HepG2 (cell line): ENCODE results near the gene MAN2C1. TPM values are rescaled to one million over a fixed set of nuclear protein-coding genes. Genes with fewer than 3 reads are reported as not detected.

Source experiments
- ELF1 ChIP-seq: sonication (generic); formaldehyde crosslinking; IDR thresholded peaks from 2 replicates; pipeline ENCODE4 v1.4.0; 2020; ENCODE audit warnings: missing genetic modification reagents
- HNF4A ChIP-seq: sonication (generic); formaldehyde crosslinking; IDR thresholded peaks from 2 replicates; pipeline ENCODE4 v1.4.0; 2020; ENCODE audit warnings: missing genetic modification reagents
- MED1 ChIP-seq: sonication (generic); formaldehyde crosslinking; IDR thresholded peaks from 2 replicates; pipeline ENCODE4 v1.4.0; 2020; ENCODE audit warnings: missing genetic modification reagents
- NONO ChIP-seq, 2 experiments: fragments of 450-650 bp in 1 of 2; sonication (generic) in 1 of 2; formaldehyde crosslinking in 1 of 2; IDR thresholded peaks in 1 of 2; conservative IDR thresholded peaks in 1 of 2; 2 replicates each; pipeline versions ENCODE4 v1.6.1 to v1.8.0; 2017 to 2022; ENCODE audit warnings: mild to moderate bottlenecking in 1 of 2, missing genetic modification reagents in 1 of 2, moderate library complexity in 1 of 2
- SALL1 ChIP-seq: sonication (generic); formaldehyde crosslinking; IDR thresholded peaks from 2 replicates; pipeline ENCODE4 v1.8.0; 2022; ENCODE audit warnings: mild to moderate bottlenecking, missing genetic modification reagents
- SOX6 ChIP-seq, 2 experiments: fragments of 450-650 bp in 1 of 2; sonication (generic) in 1 of 2; formaldehyde crosslinking in 1 of 2; IDR thresholded peaks; 2 replicates each; pipeline versions ENCODE4 v1.4.0 to v1.6.1; 2017 to 2020; ENCODE audit warnings: antibody characterized with exemption in 1 of 2, mild to moderate bottlenecking in 1 of 2, missing genetic modification reagents in 1 of 2
- SRSF1 ChIP-seq: fragments of 200-400 bp; formaldehyde crosslinking; optimal IDR thresholded peaks from 2 replicates; pipeline ENCODE3; 2017; ENCODE audit warnings: mild to moderate bottlenecking, low read depth, low read length, moderate library complexity
- ZBTB7A ChIP-seq: sonication (generic); formaldehyde crosslinking; IDR thresholded peaks from 2 replicates; pipeline ENCODE4 v1.8.0; 2022; ENCODE audit warnings: mild to moderate bottlenecking, missing genetic modification reagents
- ZC3H13 ChIP-seq: sonication (generic); formaldehyde crosslinking; IDR thresholded peaks from 2 replicates; pipeline ENCODE4 v1.8.1; 2023; ENCODE audit warnings: mild to moderate bottlenecking, missing genetic modification reagents, moderate library complexity
- ZNF768 ChIP-seq: sonication (generic); formaldehyde crosslinking; IDR thresholded peaks from 2 replicates; pipeline ENCODE4 v1.4.0; 2020; ENCODE audit warnings: missing genetic modification reagents
- ZSCAN29 ChIP-seq: sonication (generic); formaldehyde crosslinking; conservative IDR thresholded peaks from 2 replicates; pipeline ENCODE4 v1.4.0; 2020; ENCODE audit warnings: mild to moderate bottlenecking, missing genetic modification reagents
- ZSCAN9 ChIP-seq: IDR thresholded peaks from 2 replicates; pipeline ENCODE4 v1.6.1; 2016; ENCODE audit warnings: borderline replicate concordance
- polyA plus RNA-seq, 8 experiments: library from polyadenylated mRNA; depleted of rRNA in 3 of 8; stranded (reverse) in 7 of 8; unstranded in 1 of 8; fragments of >200 nt; fragmentation: Illumina TruSeq in 4 of 8; extraction: Trizol in 4 of 8; gene quantifications; 2 replicates each; pipeline versions ENCODE4 v1.2.1 to v1.2.3, GENCODE V29; 2011 to 2016; ENCODE audit warnings: low read depth in 4 of 8, missing spikeins in 1 of 8, mixed read lengths in 1 of 8; ENCODE audit not compliant: insufficient read depth in 1 of 8
- total RNA-seq, 5 experiments: library from RNA; depleted of rRNA; stranded (reverse); fragments of >200 nt; fragmentation: Illumina TruSeq; extraction: Trizol; gene quantifications; 2 replicates each; pipeline ENCODE4 v1.2.3, GENCODE V29; 2016; ENCODE audit warnings: low read depth in 1 of 5
- TF ChIP-seq, protein P1 (sequence below): sonication (generic); formaldehyde crosslinking; IDR thresholded peaks from 2 replicates; pipeline ENCODE4 v1.4.0; 2020; ENCODE audit warnings: missing genetic modification reagents
- TF ChIP-seq, protein P2 (sequence below): sonication (generic); formaldehyde crosslinking; IDR thresholded peaks from 2 replicates; pipeline ENCODE4 v1.4.0; 2020; ENCODE audit warnings: missing genetic modification reagents
- TF ChIP-seq, protein P3 (sequence below): sonication (generic); formaldehyde crosslinking; IDR thresholded peaks from 2 replicates; pipeline ENCODE4 v1.9.0; 2022; ENCODE audit warnings: missing genetic modification reagents, mild to moderate bottlenecking, borderline replicate concordance
- TF ChIP-seq, protein P4 (sequence below): sonication (generic); formaldehyde crosslinking; IDR thresholded peaks from 2 replicates; pipeline ENCODE4 v1.4.0; 2020; ENCODE audit warnings: mild to moderate bottlenecking, missing genetic modification reagents
- TF ChIP-seq, protein P5 (sequence below): sonication (generic); formaldehyde crosslinking; IDR thresholded peaks from 2 replicates; pipeline ENCODE4 v1.5.0; 2020; ENCODE audit warnings: missing genetic modification reagents

Gene MAN2C1
- total and polyA plus RNA-seq, 2 of the 13 experiments (the other 11 are each of a cell fraction or from before 2014, with no cell fraction given) = 62.6 to 71.0 TPM

DNA sequence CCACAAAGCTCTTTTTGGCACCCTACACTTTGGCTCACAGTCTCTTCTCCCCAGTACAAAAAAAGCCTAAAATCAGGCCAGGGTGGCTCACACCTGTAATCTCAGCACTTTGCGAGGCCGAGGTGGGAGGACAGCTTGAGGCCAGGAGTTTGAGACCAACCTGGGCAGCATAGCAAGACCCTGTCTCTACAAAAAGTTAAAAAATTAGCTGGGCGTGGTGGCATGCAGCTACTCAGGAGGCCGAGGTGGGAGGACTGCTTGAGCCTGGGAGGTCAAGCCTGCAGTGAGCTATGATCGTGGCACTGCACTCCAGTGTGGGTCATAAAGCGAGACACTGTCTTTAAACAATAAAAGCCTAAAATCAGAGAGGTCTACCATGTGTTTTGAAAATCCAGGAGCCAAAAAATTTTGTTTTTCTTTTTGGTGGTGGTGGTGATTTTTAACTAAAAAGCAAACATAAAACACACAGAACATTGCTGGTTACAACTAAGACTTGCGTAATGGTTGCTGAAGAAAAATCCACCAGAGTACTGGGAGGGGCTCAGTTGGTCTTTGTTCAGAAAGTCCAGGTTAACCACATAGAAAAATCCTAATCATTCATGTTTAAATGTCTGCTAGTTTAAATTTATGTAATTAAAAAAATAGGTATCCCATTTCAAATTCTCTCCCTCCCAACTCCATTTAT lies 1.6 kb upstream of the MAN2C1 start (continued):
- TF ChIP-seq, protein P1, sequence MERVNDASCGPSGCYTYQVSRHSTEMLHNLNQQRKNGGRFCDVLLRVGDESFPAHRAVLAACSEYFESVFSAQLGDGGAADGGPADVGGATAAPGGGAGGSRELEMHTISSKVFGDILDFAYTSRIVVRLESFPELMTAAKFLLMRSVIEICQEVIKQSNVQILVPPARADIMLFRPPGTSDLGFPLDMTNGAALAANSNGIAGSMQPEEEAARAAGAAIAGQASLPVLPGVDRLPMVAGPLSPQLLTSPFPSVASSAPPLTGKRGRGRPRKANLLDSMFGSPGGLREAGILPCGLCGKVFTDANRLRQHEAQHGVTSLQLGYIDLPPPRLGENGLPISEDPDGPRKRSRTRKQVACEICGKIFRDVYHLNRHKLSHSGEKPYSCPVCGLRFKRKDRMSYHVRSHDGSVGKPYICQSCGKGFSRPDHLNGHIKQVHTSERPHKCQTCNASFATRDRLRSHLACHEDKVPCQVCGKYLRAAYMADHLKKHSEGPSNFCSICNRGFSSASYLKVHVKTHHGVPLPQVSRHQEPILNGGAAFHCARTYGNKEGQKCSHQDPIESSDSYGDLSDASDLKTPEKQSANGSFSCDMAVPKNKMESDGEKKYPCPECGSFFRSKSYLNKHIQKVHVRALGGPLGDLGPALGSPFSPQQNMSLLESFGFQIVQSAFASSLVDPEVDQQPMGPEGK (CRISPR knock-in tag) = peak; percentile 15; the same call in 1 of the 2 replicates
- TF ChIP-seq, protein P2, sequence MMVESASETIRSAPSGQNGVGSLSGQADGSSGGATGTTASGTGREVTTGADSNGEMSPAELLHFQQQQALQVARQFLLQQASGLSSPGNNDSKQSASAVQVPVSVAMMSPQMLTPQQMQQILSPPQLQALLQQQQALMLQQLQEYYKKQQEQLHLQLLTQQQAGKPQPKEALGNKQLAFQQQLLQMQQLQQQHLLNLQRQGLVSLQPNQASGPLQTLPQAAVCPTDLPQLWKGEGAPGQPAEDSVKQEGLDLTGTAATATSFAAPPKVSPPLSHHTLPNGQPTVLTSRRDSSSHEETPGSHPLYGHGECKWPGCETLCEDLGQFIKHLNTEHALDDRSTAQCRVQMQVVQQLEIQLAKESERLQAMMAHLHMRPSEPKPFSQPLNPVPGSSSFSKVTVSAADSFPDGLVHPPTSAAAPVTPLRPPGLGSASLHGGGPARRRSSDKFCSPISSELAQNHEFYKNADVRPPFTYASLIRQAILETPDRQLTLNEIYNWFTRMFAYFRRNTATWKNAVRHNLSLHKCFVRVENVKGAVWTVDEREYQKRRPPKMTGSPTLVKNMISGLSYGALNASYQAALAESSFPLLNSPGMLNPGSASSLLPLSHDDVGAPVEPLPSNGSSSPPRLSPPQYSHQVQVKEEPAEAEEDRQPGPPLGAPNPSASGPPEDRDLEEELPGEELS (CRISPR knock-in tag) = peak; percentile 35; the same call in 1 of the 2 replicates
- TF ChIP-seq, protein P3, sequence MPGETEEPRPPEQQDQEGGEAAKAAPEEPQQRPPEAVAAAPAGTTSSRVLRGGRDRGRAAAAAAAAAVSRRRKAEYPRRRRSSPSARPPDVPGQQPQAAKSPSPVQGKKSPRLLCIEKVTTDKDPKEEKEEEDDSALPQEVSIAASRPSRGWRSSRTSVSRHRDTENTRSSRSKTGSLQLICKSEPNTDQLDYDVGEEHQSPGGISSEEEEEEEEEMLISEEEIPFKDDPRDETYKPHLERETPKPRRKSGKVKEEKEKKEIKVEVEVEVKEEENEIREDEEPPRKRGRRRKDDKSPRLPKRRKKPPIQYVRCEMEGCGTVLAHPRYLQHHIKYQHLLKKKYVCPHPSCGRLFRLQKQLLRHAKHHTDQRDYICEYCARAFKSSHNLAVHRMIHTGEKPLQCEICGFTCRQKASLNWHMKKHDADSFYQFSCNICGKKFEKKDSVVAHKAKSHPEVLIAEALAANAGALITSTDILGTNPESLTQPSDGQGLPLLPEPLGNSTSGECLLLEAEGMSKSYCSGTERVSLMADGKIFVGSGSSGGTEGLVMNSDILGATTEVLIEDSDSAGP (CRISPR knock-in tag) = 0 out of 2 replicates have a peak, but pooled peaks have one; percentile 33
- TF ChIP-seq SOX6 (IDR thresholded peaks at IDR 0.05) (no peak), SOX6 (CRISPR knock-in tag; IDR thresholded peaks at IDR 0.05) (peak; percentile 28; the same call in 1 of the 2 replicates), ZBTB7A (CRISPR knock-in tag) (no peak), MED1 (CRISPR knock-in tag) (peak; percentile 38), ZSCAN9 (no peak), SRSF1 (no peak), NONO (IDR thresholded peaks at IDR 0.05) (no peak), NONO (CRISPR knock-in tag; conservative IDR thresholded peaks at IDR 0.05) (0 out of 2 replicates have a peak, but pooled peaks have one; percentile 35), SALL1 (CRISPR knock-in tag) (no peak; the same call in 1 of the 2 replicates), ZNF768 (CRISPR knock-in tag) (peak; percentile 71; the same call in 1 of the 2 replicates), HNF4A (peak; percentile 52; the same call in 1 of the 2 replicates), ELF1 (CRISPR knock-in tag) (no peak), ZSCAN29 (CRISPR knock-in tag) (0 out of 2 replicates have a peak, but pooled peaks have one; percentile 42), ZC3H13 (CRISPR knock-in tag) (peak; percentile 49; the same call in 1 of the 2 replicates)
- TF ChIP-seq, protein P4, sequence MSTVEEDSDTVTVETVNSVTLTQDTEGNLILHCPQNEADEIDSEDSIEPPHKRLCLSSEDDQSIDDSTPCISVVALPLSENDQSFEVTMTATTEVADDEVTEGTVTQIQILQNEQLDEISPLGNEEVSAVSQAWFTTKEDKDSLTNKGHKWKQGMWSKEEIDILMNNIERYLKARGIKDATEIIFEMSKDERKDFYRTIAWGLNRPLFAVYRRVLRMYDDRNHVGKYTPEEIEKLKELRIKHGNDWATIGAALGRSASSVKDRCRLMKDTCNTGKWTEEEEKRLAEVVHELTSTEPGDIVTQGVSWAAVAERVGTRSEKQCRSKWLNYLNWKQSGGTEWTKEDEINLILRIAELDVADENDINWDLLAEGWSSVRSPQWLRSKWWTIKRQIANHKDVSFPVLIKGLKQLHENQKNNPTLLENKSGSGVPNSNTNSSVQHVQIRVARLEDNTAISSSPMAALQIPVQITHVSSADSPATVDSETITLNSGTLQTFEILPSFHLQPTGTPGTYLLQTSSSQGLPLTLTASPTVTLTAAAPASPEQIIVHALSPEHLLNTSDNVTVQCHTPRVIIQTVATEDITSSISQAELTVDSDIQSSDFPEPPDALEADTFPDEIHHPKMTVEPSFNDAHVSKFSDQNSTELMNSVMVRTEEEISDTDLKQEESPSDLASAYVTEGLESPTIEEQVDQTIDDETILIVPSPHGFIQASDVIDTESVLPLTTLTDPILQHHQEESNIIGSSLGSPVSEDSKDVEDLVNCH (CRISPR knock-in tag) = 0 out of 2 replicates have a peak, but pooled peaks have one; percentile 49
- TF ChIP-seq, protein P5, sequence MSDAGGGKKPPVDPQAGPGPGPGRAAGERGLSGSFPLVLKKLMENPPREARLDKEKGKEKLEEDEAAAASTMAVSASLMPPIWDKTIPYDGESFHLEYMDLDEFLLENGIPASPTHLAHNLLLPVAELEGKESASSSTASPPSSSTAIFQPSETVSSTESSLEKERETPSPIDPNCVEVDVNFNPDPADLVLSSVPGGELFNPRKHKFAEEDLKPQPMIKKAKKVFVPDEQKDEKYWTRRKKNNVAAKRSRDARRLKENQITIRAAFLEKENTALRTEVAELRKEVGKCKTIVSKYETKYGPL = 0 out of 2 replicates have a peak, but pooled peaks have one; percentile 43
